Renal cortex interstitium (tissue), 15 donors: ENCODE data around the gene SAT1. TPM values are rescaled to one million over a fixed set of nuclear protein-coding genes. Genes with fewer than 3 reads are reported as not detected.
A peak's percentile ranks its signal among the peaks of the same experiment; 100 is the strongest.
"Not testable (repeated sequence)": the region's sequence is repeated elsewhere in the genome, so short reads cannot be mapped to it uniquely, and the experiment has no call there.

Experiments
- DNase-seq, 11 donors: peaks; one replicate each; pipeline ENCODE4 v3.0.0-alpha.2; 2013; ENCODE audit warnings: low read depth in 9 of 11, low spot score in 4 of 11; ENCODE audit errors: extremely low read depth in 1 of 11
- long read RNA-seq, 16 experiments: transcript quantifications; one replicate each; lab custom pipeline, GENCODE V29; 2026
- polyA plus RNA-seq, 3 donors: library from polyadenylated mRNA; unstranded; fragments of 120-200 nt; gene quantifications; one replicate each; pipeline ENCODE4 v1.2.1, GENCODE V29; 2013; ENCODE audit not compliant: insufficient read length in 3 of 3

SAT1 gene
- polyA plus RNA-seq: 100 to 1,000 TPM; 194 to 321 (median 262) TPM
- long read RNA-seq, donor 1, transcript SAT1-207 (3 exons, 1,033 nt): minor isoform, 12 of 96 reads
- long read RNA-seq, donor 1, transcript SAT1-202 (3 exons, 909 nt): minor isoform, 14 of 96 reads
- long read RNA-seq, donor 1, transcript SAT1-204 (6 exons, 1,065 nt): major isoform, 48 of 96 reads
- long read RNA-seq, donor 1, partial matches to known transcripts: 13 of 96 reads
- long read RNA-seq, donor 1, other reads (novel, unspliced or antisense): 0 of 96 reads
- long read RNA-seq, donor 2, transcript SAT1-202 (3 exons, 909 nt): minor isoform, 6 of 74 reads
- long read RNA-seq, donor 2, transcript SAT1-204 (6 exons, 1,065 nt): major isoform, 44 of 74 reads
- long read RNA-seq, donor 2, transcript SAT1-201 (2 exons, 801 nt): minor isoform, 5 of 74 reads
- long read RNA-seq, donor 2, transcript SAT1-207 (3 exons, 1,033 nt): minor isoform, 8 of 74 reads
- long read RNA-seq, donor 2, partial matches to known transcripts: 0 of 74 reads
- long read RNA-seq, donor 2, other reads (novel, unspliced or antisense): 7 of 74 reads
- long read RNA-seq, donor 3, transcript SAT1-201 (2 exons, 801 nt): minor isoform, 9 of 194 reads
- long read RNA-seq, donor 3, transcript SAT1-207 (3 exons, 1,033 nt): minor isoform, 43 of 194 reads
- long read RNA-seq, donor 3, transcript SAT1-204 (6 exons, 1,065 nt): major isoform, 111 of 194 reads
- long read RNA-seq, donor 3, transcript SAT1-202 (3 exons, 909 nt): minor isoform, 10 of 194 reads
- long read RNA-seq, donor 3, partial matches to known transcripts: 0 of 194 reads
- long read RNA-seq, donor 3, other reads (novel, unspliced or antisense): 9 of 194 reads
- long read RNA-seq, donor 4, transcript SAT1-202 (3 exons, 909 nt): minor isoform, 12 of 151 reads
- long read RNA-seq, donor 4, transcript SAT1-204 (6 exons, 1,065 nt): major isoform, 71 of 151 reads
- long read RNA-seq, donor 4, transcript SAT1-207 (3 exons, 1,033 nt): minor isoform, 50 of 151 reads
- long read RNA-seq, donor 4, partial matches to known transcripts: 0 of 151 reads
- long read RNA-seq, donor 4, other reads (novel, unspliced or antisense): 12 of 151 reads
- long read RNA-seq, donor 5, transcript SAT1-204 (6 exons, 1,065 nt): major isoform, 165 of 381 reads
- long read RNA-seq, donor 5, transcript SAT1-202 (3 exons, 909 nt): minor isoform, 28 of 381 reads
- long read RNA-seq, donor 5, transcript SAT1-205 (2 exons, 826 nt): minor isoform, 10 of 381 reads
- long read RNA-seq, donor 5, transcript SAT1-207 (3 exons, 1,033 nt): minor isoform, 144 of 381 reads
- long read RNA-seq, donor 5, partial matches to known transcripts: 11 of 381 reads
- long read RNA-seq, donor 5, other reads (novel, unspliced or antisense): 14 of 381 reads
- long read RNA-seq, donor 6, transcript SAT1-207 (3 exons, 1,033 nt): minor isoform, 34 of 172 reads
- long read RNA-seq, donor 6, transcript SAT1-201 (2 exons, 801 nt): minor isoform, 11 of 172 reads
- long read RNA-seq, donor 6, transcript SAT1-202 (3 exons, 909 nt): minor isoform, 15 of 172 reads
- long read RNA-seq, donor 6, transcript SAT1-204 (6 exons, 1,065 nt): major isoform, 67 of 172 reads
- long read RNA-seq, donor 6, partial matches to known transcripts: 32 of 172 reads
- long read RNA-seq, donor 6, other reads (novel, unspliced or antisense): 10 of 172 reads
- long read RNA-seq, donor 7, transcript SAT1-202 (3 exons, 909 nt): minor isoform, 16 of 153 reads
- long read RNA-seq, donor 7, transcript SAT1-207 (3 exons, 1,033 nt): minor isoform, 47 of 153 reads
- long read RNA-seq, donor 7, transcript SAT1-204 (6 exons, 1,065 nt): major isoform, 64 of 153 reads
- long read RNA-seq, donor 7, transcript SAT1-209 (7 exons, 1,135 nt): minor isoform, 5 of 153 reads
- long read RNA-seq, donor 7, partial matches to known transcripts: 13 of 153 reads
- long read RNA-seq, donor 7, other reads (novel, unspliced or antisense): 7 of 153 reads
- long read RNA-seq, donor 8, transcript SAT1-201 (2 exons, 801 nt): minor isoform, 16 of 293 reads
- long read RNA-seq, donor 8, transcript SAT1-204 (6 exons, 1,065 nt): major isoform, 126 of 293 reads
- long read RNA-seq, donor 8, transcript SAT1-202 (3 exons, 909 nt): minor isoform, 49 of 293 reads
- long read RNA-seq, donor 8, transcript SAT1-207 (3 exons, 1,033 nt): minor isoform, 71 of 293 reads
- long read RNA-seq, donor 8, partial matches to known transcripts: 5 of 293 reads
- long read RNA-seq, donor 8, other reads (novel, unspliced or antisense): 10 of 293 reads
- long read RNA-seq, donor 9, transcript SAT1-207 (3 exons, 1,033 nt): minor isoform, 37 of 125 reads
- long read RNA-seq, donor 9, transcript SAT1-204 (6 exons, 1,065 nt): major isoform, 68 of 125 reads
- long read RNA-seq, donor 9, transcript SAT1-202 (3 exons, 909 nt): minor isoform, 13 of 125 reads
- long read RNA-seq, donor 9, partial matches to known transcripts: 0 of 125 reads
- long read RNA-seq, donor 9, other reads (novel, unspliced or antisense): 0 of 125 reads
- long read RNA-seq, donor 10, transcript SAT1-204 (6 exons, 1,065 nt): major isoform, 94 of 177 reads
- long read RNA-seq, donor 10, transcript SAT1-207 (3 exons, 1,033 nt): minor isoform, 53 of 177 reads
- long read RNA-seq, donor 10, transcript SAT1-202 (3 exons, 909 nt): minor isoform, 13 of 177 reads
- long read RNA-seq, donor 10, partial matches to known transcripts: 0 of 177 reads
- long read RNA-seq, donor 10, other reads (novel, unspliced or antisense): 9 of 177 reads
- long read RNA-seq, donor 11, transcript SAT1-207 (3 exons, 1,033 nt): minor isoform, 37 of 121 reads
- long read RNA-seq, donor 11, transcript SAT1-204 (6 exons, 1,065 nt): major isoform, 56 of 121 reads
- long read RNA-seq, donor 11, transcript SAT1-202 (3 exons, 909 nt): minor isoform, 5 of 121 reads
- long read RNA-seq, donor 11, partial matches to known transcripts: 8 of 121 reads
- long read RNA-seq, donor 11, other reads (novel, unspliced or antisense): 8 of 121 reads
- long read RNA-seq, donor 12, transcript SAT1-204 (6 exons, 1,065 nt): major isoform, 27 of 93 reads
- long read RNA-seq, donor 12, transcript SAT1-207 (3 exons, 1,033 nt): minor isoform, 25 of 93 reads
- long read RNA-seq, donor 12, transcript SAT1-202 (3 exons, 909 nt): minor isoform, 9 of 93 reads
- long read RNA-seq, donor 12, partial matches to known transcripts: 20 of 93 reads
- long read RNA-seq, donor 12, other reads (novel, unspliced or antisense): 6 of 93 reads
- long read RNA-seq, donor 13, transcript SAT1-202 (3 exons, 909 nt): minor isoform, 22 of 183 reads
- long read RNA-seq, donor 13, transcript SAT1-207 (3 exons, 1,033 nt): minor isoform, 35 of 183 reads
- long read RNA-seq, donor 13, transcript SAT1-204 (6 exons, 1,065 nt): major isoform, 103 of 183 reads
- long read RNA-seq, donor 13, transcript SAT1-209 (7 exons, 1,135 nt): minor isoform, 8 of 183 reads
- long read RNA-seq, donor 13, partial matches to known transcripts: 0 of 183 reads
- long read RNA-seq, donor 13, other reads (novel, unspliced or antisense): 8 of 183 reads
- long read RNA-seq, donor 14, transcript SAT1-204 (6 exons, 1,065 nt): minor isoform, 59 of 160 reads
- long read RNA-seq, donor 14, transcript SAT1-201 (2 exons, 801 nt): minor isoform, 5 of 160 reads
- long read RNA-seq, donor 14, transcript SAT1-207 (3 exons, 1,033 nt): major isoform, 74 of 160 reads
- long read RNA-seq, donor 14, transcript SAT1-202 (3 exons, 909 nt): minor isoform, 7 of 160 reads
- long read RNA-seq, donor 14, partial matches to known transcripts: 0 of 160 reads
- long read RNA-seq, donor 14, other reads (novel, unspliced or antisense): 7 of 160 reads
- long read RNA-seq, donor 15, transcript SAT1-207 (3 exons, 1,033 nt): minor isoform, 19 of 52 reads
- long read RNA-seq, donor 15, transcript SAT1-204 (6 exons, 1,065 nt): major isoform, 28 of 52 reads
- long read RNA-seq, donor 15, partial matches to known transcripts: 0 of 52 reads
- long read RNA-seq, donor 15, other reads (novel, unspliced or antisense): 0 of 52 reads
- long read RNA-seq, donor 16, transcript SAT1-209 (7 exons, 1,135 nt): minor isoform, 9 of 466 reads
- long read RNA-seq, donor 16, transcript SAT1-202 (3 exons, 909 nt): minor isoform, 22 of 466 reads
- long read RNA-seq, donor 16, transcript SAT1-204 (6 exons, 1,065 nt): major isoform, 209 of 466 reads
- long read RNA-seq, donor 16, transcript SAT1-207 (3 exons, 1,033 nt): minor isoform, 194 of 466 reads
- long read RNA-seq, donor 16, partial matches to known transcripts: 0 of 466 reads
- long read RNA-seq, donor 16, other reads (novel, unspliced or antisense): 23 of 466 reads

DNA sequence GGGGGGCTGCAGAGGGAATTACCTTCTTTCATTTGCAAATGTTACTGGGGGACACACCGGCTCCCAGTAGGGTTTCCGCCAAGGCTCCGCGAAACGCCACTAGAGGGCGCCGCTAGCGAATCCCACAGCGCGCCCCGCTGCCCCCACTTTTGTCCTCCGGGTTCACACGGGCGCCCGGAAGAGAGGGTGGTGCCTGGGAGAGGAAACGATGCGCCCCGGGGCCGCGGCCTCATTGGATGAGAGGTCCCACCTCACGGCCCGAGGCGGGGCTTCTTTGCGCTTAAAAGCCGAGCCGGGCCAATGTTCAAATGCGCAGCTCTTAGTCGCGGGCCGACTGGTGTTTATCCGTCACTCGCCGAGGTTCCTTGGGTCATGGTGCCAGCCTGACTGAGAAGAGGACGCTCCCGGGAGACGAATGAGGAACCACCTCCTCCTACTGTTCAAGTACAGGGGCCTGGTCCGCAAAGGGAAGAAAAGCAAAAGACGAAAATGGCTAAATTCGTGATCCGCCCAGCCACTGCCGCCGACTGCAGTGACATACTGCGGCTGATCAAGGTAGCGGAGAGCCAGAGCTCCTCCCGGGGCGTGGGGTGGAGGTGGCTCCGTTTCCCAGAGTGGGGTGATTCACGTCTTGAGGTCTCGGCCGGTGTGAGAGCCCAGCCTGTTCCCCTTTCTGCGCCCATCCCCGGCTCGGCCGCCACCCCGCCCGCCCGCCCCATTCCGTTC, at the start of gene SAT1:
TSS of gene SAT1 (plus strand) at position 311 of the 726 bp plus-strand sequence. CDS start at position 490, 179 bp downstream.
- peak; percentile 63 to 92 (median 86) for DNase-seq

DNA sequence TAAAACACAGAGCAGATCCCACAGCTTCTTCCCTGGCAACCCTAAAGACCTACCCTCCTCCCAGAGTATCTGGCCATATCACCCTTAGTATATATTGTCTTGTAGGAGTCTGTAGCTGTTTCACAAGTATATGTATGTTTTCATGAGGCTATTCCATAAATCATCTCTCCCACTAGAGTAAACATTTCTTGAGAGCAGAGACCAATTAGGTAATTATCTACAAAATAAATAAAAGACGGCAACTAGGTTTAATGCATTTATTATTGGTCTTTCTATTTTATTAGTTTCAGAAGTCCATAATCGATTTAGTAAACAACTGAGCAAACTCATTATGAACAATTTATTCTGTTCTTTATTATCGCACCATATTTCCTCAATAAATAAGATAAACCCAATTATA, 46.9 kb upstream of the SAT1 start:
- no peak for DNase-seq

DNA sequence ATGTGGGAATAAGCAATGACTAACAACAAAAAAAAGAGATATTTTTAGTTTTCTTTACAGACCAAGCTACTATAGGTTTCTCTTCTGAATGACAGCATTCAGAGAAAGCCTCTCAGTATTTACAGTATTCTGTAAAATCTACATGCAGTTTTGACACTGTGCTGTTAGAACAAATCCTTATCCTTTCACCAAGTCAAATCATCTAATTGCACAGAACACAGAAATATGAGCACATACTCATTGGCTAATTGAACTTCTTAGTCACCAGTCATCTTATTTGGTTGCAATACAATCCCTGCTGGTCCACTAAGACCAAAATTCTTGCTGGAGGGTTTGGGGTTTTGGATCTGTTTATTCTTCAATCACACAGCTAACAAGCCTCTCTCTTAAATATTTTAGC, 45.6 kb upstream of the SAT1 start:
- DNase-seq: no peak

DNA sequence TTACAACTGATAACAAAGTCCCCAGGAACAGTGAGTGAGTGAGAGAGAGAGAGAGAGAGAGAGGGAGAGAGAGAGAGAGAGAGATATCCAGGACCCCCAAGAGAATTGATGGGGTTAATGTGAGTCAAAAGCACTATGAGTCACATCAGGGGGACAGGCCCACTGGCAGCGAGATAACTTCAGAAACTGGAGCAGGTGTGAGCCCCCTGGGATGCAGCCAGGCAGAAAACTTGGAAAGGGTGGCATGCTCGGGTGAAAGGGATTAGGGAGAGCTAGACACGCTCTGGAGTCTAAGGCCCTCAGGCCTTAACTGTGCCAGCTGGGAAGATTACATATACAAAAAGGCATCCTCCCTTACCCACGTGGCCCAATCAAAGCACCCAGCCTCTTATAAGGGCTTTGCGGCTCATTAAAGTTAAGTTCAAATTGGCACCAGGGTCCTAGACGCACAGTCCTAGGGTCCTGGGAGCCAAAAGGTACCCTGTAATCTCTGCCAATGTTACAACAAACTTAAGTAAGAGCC, 40.7 kb upstream of the SAT1 start:
- DNase-seq: peak in 6 of 11 donors; percentile 27 to 51 (median 40)

DNA sequence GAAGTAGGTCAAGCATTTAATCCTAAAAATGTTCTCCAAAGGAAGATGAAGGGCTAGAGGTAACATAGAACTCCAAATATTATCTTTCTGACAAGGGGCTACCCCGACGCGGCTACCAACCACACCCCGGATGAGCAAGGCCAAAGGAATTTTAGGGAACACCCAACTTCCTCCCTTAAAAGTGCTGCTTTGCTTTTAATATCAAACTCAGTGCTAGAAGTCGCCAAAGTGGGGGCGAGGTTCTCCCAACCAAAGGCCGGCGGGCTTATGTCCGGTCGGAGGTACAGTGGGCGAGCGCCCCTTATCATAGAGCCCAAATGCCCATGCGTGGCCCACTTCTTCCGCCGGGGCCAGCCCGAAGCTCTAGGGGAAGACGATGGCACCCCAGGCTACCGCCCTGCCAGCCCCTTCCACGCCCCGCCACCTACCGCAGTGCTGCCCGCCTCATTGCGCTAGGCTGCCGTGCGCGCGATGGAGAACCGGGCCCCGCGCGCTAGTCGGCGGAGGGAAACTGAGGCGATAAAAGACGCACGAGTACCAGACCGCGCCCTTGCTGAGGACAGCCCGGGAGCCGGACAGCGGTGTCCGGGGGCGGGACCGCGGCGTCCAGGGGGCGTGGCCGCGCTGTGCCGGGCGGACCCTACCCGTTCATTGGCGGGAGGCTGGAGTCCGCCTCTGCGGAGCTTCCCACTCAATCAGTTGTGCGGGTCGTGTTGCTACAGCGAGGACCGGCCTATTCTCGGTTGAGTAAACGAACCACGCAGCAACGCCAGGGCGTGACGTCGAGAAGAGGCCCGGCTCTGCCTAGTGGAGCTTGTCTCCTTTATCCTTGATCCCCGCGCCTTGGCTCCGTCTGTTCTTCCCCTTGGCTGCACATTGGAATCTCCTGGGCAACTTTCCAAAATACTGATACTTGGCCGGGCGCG, 40.0 kb upstream of the SAT1 start, which contains the start of gene ACOT9:
TSS of gene ACOT9 (minus strand) at position 580 of the 926 bp plus-strand sequence. CDS start at position 448, 132 bp downstream.
- DNase-seq: peak; percentile 58 to 86 (median 78)

DNA sequence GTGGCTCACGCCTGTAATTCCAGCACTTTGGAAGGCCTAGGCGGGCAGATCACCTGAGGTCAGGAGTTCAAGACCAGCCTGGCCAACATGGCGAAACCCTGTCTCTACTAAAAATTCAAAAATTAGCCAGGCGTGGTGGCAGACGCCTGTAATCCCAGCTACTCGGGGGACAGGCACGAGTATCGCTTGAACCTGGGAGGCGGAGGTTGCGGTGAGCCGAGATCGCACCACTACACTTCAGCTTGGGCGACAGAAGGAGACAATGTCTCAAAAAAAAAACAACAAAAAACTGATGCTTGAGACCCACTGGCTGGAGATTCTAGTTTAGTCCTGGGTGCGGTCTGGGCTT, 39.4 kb upstream of the SAT1 start:
- not testable (repeated sequence) for DNase-seq

DNA sequence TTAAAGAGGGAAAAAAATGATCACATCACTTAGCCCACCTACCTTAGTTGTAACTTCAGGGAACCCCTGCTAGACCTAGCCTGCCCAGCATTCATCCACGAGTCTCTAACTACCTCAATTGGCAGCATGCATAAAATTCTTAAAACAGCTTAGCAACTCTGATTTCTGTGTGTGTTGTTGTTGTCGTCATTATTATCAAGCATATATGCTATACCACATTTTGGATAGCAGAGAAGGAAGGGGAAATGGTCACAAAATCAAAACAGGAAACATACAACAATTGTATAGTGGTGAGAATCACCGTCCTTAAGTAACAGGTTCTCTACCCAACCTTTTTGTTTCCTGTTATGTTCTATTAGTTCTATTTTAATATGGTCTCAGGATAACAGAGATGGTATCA, 37.2 kb upstream of the SAT1 start:
- DNase-seq: no peak

DNA sequence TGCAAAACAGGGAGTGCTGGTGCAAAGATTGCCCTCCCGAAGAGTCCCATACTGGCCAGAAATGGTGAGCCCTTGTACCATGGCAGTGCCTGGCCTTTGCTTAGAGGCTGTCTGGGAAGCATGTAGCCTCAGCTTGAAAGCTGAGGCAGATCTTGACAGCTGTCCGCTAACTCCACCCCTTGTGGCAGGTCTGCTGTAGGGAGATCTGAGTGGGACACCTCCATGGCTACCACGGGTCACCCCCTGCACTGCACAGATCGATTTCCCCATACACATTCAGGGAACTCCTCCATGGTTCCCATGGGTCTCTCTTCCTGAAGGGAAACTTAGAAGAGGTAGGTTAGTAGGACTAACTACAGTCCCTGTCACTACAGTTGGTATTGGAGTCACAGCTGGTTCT, 33.8 kb upstream of the SAT1 start:
- DNase-seq: no peak

DNA sequence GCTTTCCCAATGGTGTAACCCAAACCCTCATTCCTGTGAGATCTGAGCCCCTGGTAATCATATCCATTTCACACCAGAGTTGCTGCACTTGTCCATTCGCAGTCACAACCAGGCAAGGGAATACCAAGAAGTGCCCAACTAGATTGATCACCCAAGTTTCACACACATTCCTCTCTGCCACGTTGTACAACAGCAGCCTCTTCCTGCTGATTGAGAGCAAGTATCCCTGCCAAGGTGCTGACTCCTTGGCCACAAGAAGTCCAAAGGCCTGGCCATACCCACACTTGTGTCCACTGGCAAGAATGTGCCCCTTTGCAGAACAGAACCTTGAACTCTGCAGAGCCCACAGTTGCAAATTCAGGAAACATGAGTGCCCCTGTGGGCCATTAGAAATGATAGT, 33.4 kb upstream of the SAT1 start:
- DNase-seq: no peak

DNA sequence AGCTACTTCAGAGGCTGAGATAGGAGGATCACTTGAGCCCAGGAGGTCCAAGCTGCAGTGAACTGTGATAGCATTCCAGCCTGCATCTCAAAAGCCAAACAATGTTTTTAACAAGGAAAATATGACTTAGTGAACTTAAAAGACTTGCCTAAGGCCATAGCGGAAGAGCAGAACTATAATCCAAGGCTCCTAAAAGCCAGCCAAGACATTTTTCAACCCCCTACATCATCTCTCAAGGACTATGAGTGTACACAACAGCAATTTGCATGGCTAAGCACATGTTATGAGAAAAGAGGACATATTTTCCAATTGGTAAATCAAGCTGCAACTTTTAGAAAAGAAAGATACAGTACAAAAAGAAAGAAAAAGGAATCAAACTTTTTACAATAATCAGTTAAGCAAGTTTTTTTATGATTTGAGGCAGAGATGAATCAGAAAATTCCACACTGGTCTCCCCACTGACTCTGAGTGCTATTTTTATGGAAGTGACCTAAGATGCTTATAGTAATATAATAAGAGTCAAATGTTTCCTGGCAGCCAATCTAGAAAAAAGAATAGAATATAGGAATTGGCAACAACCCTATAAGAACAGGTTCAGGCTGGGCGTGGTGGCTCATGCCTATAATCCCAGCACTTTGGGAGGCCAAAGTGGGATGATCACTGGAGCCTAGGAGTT, 30.1 kb upstream of the SAT1 start:
- DNase-seq: no peak

DNA sequence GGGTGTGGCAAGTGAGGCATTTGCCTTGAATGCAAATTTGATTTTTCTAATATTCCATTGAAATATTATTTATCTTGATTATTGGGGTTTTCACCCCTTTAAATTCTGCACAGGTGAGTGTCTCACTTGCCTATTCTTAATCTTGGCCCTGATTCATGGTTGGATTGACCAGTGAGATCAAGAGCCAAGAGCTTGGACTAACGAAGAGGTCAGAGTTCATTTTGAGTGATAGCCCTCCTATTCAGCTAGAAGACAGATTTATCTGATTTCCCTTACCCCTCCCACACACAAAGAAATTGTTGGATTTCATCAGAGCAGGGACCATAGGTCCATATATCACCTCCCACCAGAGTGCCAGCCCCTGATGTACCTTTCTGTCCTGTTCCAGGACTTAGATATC, 28.3 kb upstream of the SAT1 start:
- no peak for DNase-seq
